ENCODE results near the gene TAF1. TPM values are rescaled to one million over a fixed set of nuclear protein-coding genes. Genes with fewer than 3 reads are reported as not detected.
"Not testable (repeated sequence)": the region's sequence is repeated elsewhere in the genome, so short reads cannot be mapped to it uniquely, and the experiment has no call there.

TAF1 gene
- total RNA-seq, 1 experiment from 2014 or later, result 13.1 TPM

GRCh38 chrX:71393919-71394318 is 27.8 kb downstream of the TAF1 start:
- DNase-seq (ENCODE audit: low read depth, low spot score), result no peak
- in situ Hi-C loops (cut with HindIII; ENCODE audit: low pct_unique_long_range_greater_than_20kb, low sequenced_read_pairs), result no loop called here

DNA sequence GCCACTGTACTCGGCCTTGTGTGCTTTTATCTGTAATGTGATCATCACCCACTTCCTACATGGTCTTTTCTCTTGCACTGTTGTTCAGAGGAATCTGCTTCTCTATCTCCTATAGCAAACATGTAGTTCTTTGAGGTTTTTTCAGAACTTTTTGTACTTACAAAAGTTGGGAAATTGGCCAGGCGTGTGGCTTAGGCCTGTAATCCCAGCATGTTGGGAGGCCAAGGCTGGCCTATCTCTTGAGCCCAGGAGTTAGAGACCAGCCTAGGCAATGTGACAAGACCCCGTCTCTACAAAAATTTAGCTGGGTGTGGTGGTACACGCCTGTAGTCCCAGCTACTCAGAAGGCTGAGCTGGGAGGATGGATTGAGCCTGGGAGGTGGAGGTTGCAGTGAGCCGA is 30.4 kb downstream of the TAF1 start:
- in situ Hi-C loops (cut with HindIII; ENCODE audit: low pct_unique_long_range_greater_than_20kb, low sequenced_read_pairs), result no loop called here
- no peak for DNase-seq (ENCODE audit: low read depth, low spot score)

DNA sequence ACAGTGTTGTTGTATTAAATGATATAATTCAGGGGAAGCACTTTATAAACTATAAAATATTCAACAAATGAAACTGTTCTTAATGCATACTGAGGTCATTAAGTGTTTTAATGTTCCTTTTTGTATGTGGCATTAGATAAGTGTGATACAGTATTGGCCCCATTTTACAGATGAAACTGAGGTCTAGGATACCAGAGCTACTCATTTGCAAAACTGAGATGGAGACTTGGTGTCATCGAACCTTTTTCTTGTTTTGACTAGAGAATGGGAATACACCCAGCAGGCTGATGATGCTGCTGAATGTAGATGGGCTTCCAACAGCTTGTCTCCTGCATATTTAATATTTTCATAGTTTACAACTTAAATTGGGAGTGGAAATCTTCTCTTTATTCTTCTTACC is 34.6 kb downstream of the TAF1 start:
- in situ Hi-C loops (cut with HindIII; ENCODE audit: low pct_unique_long_range_greater_than_20kb, low sequenced_read_pairs), result no loop called here
- no peak for DNase-seq (ENCODE audit: low read depth, low spot score)

DNA sequence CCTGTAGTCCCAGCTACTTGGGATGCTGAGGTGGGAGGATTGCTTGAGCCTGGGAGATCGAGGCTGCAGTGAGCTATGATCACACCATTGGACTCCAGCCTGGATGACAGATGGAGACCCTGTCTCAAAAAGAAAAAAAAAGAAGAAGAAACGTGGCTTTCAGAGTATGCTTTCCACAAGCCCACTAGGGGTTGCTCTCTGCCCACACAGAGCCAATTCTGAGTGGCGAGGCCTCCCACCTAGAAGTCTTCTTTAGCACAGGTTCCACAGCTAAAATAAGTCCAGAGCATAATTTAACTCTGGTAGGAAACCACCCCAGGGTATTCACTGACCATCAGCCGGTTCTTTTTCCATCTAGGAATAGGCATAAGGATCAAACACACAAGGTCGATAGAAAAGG is 50.1 kb downstream of the TAF1 start:
- DNase-seq (ENCODE audit: low read depth, low spot score); in situ Hi-C loops (cut with HindIII; ENCODE audit: low pct_unique_long_range_greater_than_20kb, low sequenced_read_pairs): not testable (repeated sequence)

GRCh38 chrX:71420686-71421085 is 54.5 kb downstream of the TAF1 start:
- in situ Hi-C loops (cut with HindIII; ENCODE audit: low pct_unique_long_range_greater_than_20kb, low sequenced_read_pairs), result no loop called here
- no peak for DNase-seq (ENCODE audit: low read depth, low spot score)

- DNase-seq (ENCODE audit: low read depth, low spot score), result no peak
- in situ Hi-C loops (cut with HindIII; ENCODE audit: low pct_unique_long_range_greater_than_20kb, low sequenced_read_pairs), result no loop called here
These were observed 66.6 kb downstream of the TAF1 start for GRCh38 chrX:71432733-71433132.

- no peak for DNase-seq (ENCODE audit: low read depth, low spot score)
- in situ Hi-C loops (cut with HindIII; ENCODE audit: low pct_unique_long_range_greater_than_20kb, low sequenced_read_pairs), result no loop called here
These were observed 72.6 kb downstream of the TAF1 start for GRCh38 chrX:71438750-71439149.

DNA sequence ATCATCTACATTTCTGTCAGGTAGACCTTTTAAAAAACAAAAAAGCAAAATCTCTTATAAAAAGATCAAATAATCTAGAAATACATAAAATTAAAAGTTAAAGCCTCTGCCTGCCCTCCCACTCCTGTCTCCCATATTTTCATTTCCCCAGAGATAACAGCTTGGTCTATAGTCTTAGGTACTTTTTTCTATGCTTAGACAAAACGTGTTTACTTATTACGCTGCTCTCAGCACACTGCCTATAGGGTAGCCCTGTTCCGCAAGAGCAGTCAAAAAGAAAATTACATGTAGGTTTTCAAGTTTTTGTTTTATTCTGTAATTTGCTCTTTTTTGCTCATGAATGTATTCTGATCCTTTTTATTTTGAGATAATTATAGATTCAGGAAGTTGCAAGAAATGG is 73.3 kb downstream of the TAF1 start:
- in situ Hi-C loops (cut with HindIII; ENCODE audit: low pct_unique_long_range_greater_than_20kb, low sequenced_read_pairs), result no loop called here

DNA sequence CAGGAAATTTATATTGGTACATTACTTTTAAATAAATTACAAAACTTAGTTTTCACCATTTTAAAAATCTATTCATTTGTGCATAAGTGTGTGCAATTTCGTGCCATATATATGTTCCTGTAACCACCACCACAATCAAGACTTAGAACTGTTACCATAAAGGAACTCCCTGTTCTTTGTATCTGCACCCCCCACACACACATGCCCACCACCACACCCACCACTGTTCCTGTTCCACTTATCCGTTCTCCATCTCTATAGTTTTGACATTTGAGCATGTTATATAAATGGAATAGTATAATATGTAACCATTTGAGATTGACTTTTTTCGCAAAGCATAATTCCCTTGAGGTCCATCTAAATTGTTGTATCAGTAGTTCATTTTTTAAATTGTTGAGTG is 73.7 kb downstream of the TAF1 start:
- DNase-seq (ENCODE audit: low read depth, low spot score), result no peak
- in situ Hi-C loops (cut with HindIII; ENCODE audit: low pct_unique_long_range_greater_than_20kb, low sequenced_read_pairs), result no loop called here

More for the DNA sequence above, 73.3 kb downstream of the TAF1 start:
- no peak for DNase-seq (ENCODE audit: low read depth, low spot score)

DNA sequence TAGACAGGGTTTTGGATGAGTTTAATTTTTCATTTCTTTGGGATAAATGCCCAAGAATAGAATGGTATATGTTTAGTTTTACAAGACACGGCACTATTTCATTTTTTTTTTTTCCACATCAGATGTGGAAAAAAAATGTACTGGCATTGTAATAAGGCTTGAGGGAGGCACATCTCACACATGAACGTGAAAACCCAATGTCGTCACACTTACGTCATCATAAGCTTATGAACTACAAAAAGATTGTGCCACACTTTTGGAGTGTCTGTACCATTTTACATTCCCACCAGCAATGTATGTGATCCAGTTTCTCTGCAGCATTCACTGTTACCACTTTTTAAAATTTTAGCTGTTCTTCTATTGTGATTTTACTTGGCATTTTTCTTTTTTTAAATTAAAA is 74.2 kb downstream of the TAF1 start:
- in situ Hi-C loops (cut with HindIII; ENCODE audit: low pct_unique_long_range_greater_than_20kb, low sequenced_read_pairs), result no loop called here
- DNase-seq (ENCODE audit: low read depth, low spot score), result no peak

- DNase-seq (ENCODE audit: low read depth, low spot score); in situ Hi-C loops (cut with HindIII; ENCODE audit: low pct_unique_long_range_greater_than_20kb, low sequenced_read_pairs): not testable (repeated sequence)
These were observed 75.7 kb downstream of the TAF1 start for GRCh38 chrX:71441809-71442208.

DNA sequence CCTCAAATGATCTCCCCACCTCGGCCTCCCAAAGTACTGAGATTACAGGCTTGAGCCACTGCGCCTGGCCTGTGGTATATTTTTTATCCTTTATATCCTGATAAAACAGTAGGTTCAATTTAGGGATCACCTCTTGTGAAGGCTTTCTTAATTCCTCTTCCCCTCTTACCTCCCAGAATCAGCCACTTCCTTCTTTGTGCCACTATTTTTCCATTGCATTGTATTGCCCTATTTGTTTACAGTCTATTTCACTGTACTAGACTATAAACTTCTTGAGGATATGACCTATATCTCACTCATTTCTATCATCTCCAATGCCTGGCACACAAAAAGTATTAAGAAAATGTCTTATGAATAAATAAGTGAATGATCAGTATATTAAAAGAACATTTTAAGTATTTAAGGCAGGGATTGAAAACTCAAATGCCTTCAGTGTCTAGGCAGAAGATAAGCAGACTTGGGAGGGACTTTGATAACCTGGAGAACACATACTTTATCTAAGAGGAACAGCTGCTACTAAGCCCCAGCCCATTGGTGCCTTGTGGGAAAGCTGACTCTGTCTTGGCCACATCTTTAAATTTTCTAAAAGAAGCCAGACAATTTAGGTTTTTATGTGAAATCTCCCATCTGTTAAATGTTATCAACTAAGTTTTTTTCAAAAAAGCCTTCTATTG is 84.4 kb downstream of the TAF1 start:
- DNase-seq (ENCODE audit: low read depth, low spot score), result no peak
- in situ Hi-C loops (cut with HindIII; ENCODE audit: low pct_unique_long_range_greater_than_20kb, low sequenced_read_pairs), result no loop called here

- DNase-seq (ENCODE audit: low read depth, low spot score); in situ Hi-C loops (cut with HindIII; ENCODE audit: low pct_unique_long_range_greater_than_20kb, low sequenced_read_pairs): not testable (repeated sequence)
These were observed 85.4 kb downstream of the TAF1 start for GRCh38 chrX:71451518-71451917.

GRCh38 chrX:71453056-71453455 is 86.9 kb downstream of the TAF1 start:
- no peak for DNase-seq (ENCODE audit: low read depth, low spot score)
- in situ Hi-C loops (cut with HindIII; ENCODE audit: low pct_unique_long_range_greater_than_20kb, low sequenced_read_pairs), result no loop called here

GRCh38 chrX:71454222-71454621 is 88.1 kb downstream of the TAF1 start:
- in situ Hi-C loops (cut with HindIII; ENCODE audit: low pct_unique_long_range_greater_than_20kb, low sequenced_read_pairs), result no loop called here
- DNase-seq (ENCODE audit: low read depth, low spot score), result no peak

GRCh38 chrX:71458866-71459265 is 92.7 kb downstream of the TAF1 start:
- in situ Hi-C loops (cut with HindIII; ENCODE audit: low pct_unique_long_range_greater_than_20kb, low sequenced_read_pairs), result no loop called here
- DNase-seq (ENCODE audit: low read depth, low spot score), result no peak

DNA sequence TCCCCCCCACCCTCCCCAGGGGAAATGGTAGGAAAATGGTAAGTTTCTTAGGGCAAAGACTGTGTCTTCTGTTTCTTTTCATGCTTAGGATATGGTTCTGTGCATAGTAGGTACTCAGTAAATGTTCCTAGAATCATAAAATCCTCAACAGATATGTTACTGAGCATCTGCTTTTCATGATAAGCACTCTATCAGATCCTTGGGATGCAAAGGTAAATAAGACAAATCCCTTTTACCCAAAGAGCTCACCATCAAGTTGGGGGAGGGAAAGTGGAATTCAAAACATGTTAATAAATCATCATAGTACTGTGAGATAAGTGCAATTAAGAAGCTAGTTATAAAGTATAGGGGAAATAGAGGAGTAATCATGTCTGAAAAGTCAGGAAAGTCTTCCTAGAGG is 98.8 kb downstream of the TAF1 start:
- DNase-seq (ENCODE audit: low read depth, low spot score), result no peak
- in situ Hi-C loops (cut with HindIII; ENCODE audit: low pct_unique_long_range_greater_than_20kb, low sequenced_read_pairs), result no loop called here

GRCh38 chrX:71466979-71467523 is 100.9 kb downstream of the TAF1 start:
- in situ Hi-C loops (cut with HindIII; ENCODE audit: low pct_unique_long_range_greater_than_20kb, low sequenced_read_pairs), result no loop called here
- no peak for DNase-seq (ENCODE audit: low read depth, low spot score)

DNA sequence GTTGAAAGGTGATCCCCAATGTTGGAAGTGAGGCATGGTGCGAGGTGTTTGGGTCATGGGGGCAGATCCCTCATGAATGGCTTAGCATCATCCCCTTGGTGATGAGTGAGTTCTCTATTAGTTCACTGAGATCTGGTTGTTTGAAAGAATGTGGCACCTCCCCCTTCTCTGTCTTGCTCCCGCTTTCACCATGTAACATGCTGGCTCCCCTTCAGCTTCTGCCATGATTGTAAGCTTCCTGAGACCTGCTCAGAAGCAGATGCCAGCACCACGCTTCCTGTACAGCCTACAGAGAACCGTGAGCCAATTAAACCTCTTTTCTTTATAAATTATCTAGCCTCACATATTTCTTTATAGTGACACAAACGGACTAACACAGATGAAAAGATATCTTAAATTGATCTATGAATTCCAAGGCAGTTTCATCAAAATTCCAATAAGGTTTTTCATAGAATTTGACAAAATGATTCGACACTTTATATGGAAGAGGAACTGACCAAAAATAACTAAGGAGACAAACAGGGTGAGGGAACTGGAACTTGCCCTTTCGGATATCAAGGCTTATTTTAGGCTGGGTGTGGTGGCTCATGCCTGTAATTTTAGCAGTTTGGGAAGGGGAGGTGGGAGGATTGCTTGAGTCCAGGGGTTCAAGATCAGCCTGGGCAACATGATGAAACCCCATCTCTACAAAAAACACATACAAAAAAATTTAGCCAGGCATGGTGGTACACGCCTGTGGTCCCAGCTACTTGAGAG is 109.8 kb downstream of the TAF1 start:
- in situ Hi-C loops (cut with HindIII; ENCODE audit: low pct_unique_long_range_greater_than_20kb, low sequenced_read_pairs), result no loop called here
- no peak for DNase-seq (ENCODE audit: low read depth, low spot score)
